Measurements from ENCODE around the gene P3R3URF. TPM values are rescaled to one million over a fixed set of nuclear protein-coding genes. Genes with fewer than 3 reads are reported as not detected.

The P3R3URF gene
- total RNA-seq, 1 donor from 2014 or later, result not detected

DNA sequence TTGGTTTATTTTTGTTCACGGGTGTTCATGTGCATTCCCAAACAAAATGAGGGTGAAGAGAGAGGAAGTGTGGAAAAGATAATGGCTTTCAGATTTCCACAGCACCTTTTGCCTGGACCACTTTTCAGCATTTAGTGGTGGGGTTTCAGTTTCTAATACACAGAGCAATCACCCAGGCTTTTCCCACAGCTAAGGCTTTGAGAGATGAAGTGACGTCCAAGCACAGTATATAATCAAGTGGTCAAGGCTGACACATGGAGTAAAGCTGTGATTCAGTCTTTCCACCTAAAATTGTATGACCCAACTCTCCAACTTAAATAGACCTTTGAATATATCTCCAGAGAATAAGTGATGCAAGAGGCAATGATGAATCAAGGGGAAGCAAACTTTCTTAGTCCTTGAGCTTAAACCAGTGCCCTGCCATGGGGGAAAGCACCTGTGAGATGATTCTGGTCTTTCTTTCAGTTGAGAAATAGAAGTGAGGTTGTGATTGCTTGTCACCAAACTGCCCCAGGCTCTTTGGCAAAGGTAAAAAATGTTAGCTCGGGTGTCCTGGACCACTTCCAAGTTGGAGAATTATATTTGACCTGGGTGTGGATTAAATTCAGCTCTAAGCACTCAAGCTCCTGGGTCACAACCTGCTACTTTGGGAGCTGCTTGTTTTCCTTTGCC lies 41.5 kb downstream of the P3R3URF start:
- TF ChIP-seq, protein P1, sequence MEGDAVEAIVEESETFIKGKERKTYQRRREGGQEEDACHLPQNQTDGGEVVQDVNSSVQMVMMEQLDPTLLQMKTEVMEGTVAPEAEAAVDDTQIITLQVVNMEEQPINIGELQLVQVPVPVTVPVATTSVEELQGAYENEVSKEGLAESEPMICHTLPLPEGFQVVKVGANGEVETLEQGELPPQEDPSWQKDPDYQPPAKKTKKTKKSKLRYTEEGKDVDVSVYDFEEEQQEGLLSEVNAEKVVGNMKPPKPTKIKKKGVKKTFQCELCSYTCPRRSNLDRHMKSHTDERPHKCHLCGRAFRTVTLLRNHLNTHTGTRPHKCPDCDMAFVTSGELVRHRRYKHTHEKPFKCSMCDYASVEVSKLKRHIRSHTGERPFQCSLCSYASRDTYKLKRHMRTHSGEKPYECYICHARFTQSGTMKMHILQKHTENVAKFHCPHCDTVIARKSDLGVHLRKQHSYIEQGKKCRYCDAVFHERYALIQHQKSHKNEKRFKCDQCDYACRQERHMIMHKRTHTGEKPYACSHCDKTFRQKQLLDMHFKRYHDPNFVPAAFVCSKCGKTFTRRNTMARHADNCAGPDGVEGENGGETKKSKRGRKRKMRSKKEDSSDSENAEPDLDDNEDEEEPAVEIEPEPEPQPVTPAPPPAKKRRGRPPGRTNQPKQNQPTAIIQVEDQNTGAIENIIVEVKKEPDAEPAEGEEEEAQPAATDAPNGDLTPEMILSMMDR (IDR thresholded peaks at IDR 0.05), result no peak
- H3K4me1 ChIP-seq, result peaks cover 5 to 16% of the 10 kb centered on the region in 2 donors
- peak overlapping the region; percentile 90 to 97 for H3K27ac ChIP-seq
- H3K27me3 ChIP-seq, result no peaks in the 10 kb centered on the region
- no peaks in the 10 kb centered on the region for H3K36me3 ChIP-seq
- DNase-seq (ENCODE audit: low spot score in 2 of 2), result peak in 1 of 2 donors; percentile 75
- peak overlapping the region in 1 of 2 donors; percentile 16 for H3K4me3 ChIP-seq
- H3K9me3 ChIP-seq, result no peaks in the 10 kb centered on the region
- intact Hi-C loops (cut with DNase I), result loop anchor here (2.0 to 10.0 kb wide), 3 partner anchors 98 to 640 kb away; partner anchors contain the start of genes NSUN4 and TESK2

DNA sequence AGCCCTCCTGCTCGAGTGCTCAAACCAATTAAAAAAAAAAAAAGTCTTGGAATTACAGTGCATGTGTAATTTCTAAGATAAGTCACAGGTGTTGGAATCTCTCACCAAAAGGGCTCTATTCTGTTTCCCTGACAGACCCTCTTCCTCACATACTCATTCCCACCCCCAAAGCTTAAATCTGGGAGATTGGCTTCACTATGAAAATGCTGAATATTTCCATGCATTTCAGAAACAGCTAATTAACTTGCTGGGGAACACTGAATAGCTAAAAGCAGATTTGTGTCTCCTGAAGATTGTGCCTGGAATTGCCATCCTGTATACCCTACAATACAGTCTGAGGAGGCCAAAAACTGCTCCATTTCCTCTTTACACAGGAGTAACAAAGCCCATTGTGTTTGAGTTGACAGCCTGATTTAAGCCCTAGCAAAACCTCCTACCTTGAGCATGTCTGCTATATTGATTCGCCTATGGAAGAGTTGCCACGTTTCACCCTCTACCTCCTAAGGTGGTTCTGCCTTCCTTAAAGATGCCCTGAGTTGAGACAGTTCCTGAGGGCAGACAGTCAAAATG lies 42.4 kb downstream of the P3R3URF start:
- H3K4me1 ChIP-seq, result peaks cover 5 to 16% of the 10 kb centered on the region in 2 donors
- no peaks in the 10 kb centered on the region for H3K36me3 ChIP-seq
- H3K27ac ChIP-seq, result peak overlapping the region; percentile 90 to 97
- peak overlapping the region; percentile 71 to 83 for H3K4me3 ChIP-seq
- H3K27me3 ChIP-seq, result no peaks in the 10 kb centered on the region
- H3K9me3 ChIP-seq, result no peaks in the 10 kb centered on the region
- no peak for DNase-seq (ENCODE audit: low spot score in 2 of 2)
- intact Hi-C loops (cut with DNase I), result loop anchor here (2.0 to 10.0 kb wide), 7 partner anchors 41 to 639 kb away; partner anchors contain the start of genes GPBP1L1, LRRC41, NSUN4 and TESK2
- TF ChIP-seq, protein P1 (IDR thresholded peaks at IDR 0.05), result no peak

DNA sequence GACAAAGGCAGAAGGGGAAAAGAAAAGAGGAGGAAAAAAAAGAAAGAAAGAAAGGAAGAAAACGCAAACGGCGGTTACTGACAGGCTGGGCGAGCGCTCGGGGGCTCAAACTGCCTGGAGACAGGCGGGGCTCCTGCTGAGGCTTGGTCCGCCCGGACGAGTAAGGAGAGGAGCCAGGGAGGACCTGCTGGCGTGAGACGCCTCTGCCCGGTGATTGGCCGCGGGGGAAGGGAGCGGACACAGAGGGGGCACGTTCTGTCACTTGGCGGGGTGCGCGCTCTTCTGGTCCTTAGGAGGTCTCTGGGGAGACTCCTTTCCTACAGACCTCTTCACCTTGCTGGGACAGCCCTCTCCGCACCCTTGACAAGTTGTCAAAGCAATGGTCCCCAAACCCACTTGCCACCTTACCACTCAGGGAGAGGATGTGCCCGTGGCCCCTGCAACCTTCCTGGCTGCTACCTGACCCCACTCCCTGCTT lies 43.1 kb downstream of the P3R3URF start:
- H3K4me3 ChIP-seq, result peak overlapping the region; percentile 71 to 83
- H3K9me3 ChIP-seq, result no peaks in the 10 kb centered on the region
- intact Hi-C loops (cut with DNase I), result loop anchor here (2.0 to 10.0 kb wide), 6 partner anchors 42 to 638 kb away; partner anchors contain the start of genes GPBP1L1, LRRC41, NSUN4 and TESK2
- TF ChIP-seq, protein P1 (IDR thresholded peaks at IDR 0.05), result no peak
- H3K27ac ChIP-seq, result peak overlapping the region; percentile 90 to 97
- peaks cover 5 to 16% of the 10 kb centered on the region in 2 donors for H3K4me1 ChIP-seq
- no peak for DNase-seq (ENCODE audit: low spot score in 2 of 2)
- H3K27me3 ChIP-seq, result no peaks in the 10 kb centered on the region
- no peaks in the 10 kb centered on the region for H3K36me3 ChIP-seq

DNA sequence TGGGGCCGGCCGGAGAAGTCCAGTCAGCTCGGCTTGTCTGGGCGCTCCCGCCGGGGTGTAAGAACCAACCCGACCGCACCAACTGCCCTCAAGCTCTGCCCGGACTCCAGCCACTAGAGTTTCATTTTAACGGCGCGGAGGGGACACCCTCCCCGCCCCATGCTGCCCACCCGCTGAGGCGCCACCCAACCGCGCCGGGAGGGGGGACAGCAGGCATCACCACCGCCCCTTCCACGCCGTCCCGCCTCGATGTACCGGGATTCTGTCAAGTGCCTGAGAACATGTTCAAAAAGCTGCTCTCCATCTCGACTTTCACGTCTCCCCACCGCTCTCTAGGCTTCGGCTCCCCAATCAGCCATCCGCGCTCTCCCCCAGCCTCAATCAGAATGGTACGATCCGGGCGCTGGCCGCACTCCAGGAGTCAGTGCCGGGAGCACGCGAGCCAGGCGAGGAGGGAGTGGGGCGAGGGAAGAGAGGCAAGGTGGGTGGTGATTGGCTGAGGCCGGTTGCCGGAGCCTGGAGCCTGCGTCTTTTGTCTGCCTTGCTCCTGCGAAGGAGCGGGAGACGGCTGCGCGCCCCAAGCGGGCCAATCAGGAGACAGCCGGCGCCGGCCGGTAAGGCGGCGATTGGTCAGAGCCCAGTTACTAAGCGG lies 43.6 kb downstream of the P3R3URF start, which contains the start of gene PIK3R3:
TSS of gene PIK3R3 (minus strand) at position 101 of the 652 bp plus-strand sequence. CDS start 677 bp downstream, outside the sequence.
- H3K27ac ChIP-seq, result peak within 1 kb of the TSS; percentile 90 to 97
- TF ChIP-seq, protein P1 (IDR thresholded peaks at IDR 0.05), result peak in 2 of 3 experiments; percentile 10 to 18
- H3K4me3 ChIP-seq, result peak within 1 kb of the TSS; percentile 71 to 83
- peaks cover 5 to 16% of the 10 kb centered on the region in 2 donors for H3K4me1 ChIP-seq
- no peaks in the 10 kb centered on the region for H3K9me3 ChIP-seq
- H3K36me3 ChIP-seq, result no peaks in the 10 kb centered on the region
- intact Hi-C loops (cut with DNase I), result loop anchor here (2.0 to 10.0 kb wide), 6 partner anchors 42 to 638 kb away; partner anchors contain the start of genes GPBP1L1, LRRC41, NSUN4 and TESK2
- peak; percentile 90 to 99 for DNase-seq (ENCODE audit: low spot score in 2 of 2)
- H3K27me3 ChIP-seq, result no peaks in the 10 kb centered on the region
